ENCODE data around the gene SPRED3.

Gene SPRED3

GRCh38 chr19:38429055-38429810 is 40.7 kb downstream of the SPRED3 start:
- Histone ChIP-seq H3K27me3 (ENCODE audit: insufficient read depth, low read length, poor library complexity, severe bottlenecking) (no peaks in the 10 kb centered on the region), H3K36me3 (ENCODE audit: insufficient read depth, low read length) (no peaks in the 10 kb centered on the region), H3K4me2 (ENCODE audit: low read depth, low read length, poor library complexity, severe bottlenecking) (no peak overlapping the region), H3K9me3 (ENCODE audit: insufficient read depth, low read depth, low read length) (no peaks in the 10 kb centered on the region), H2AFZ (ENCODE audit: low read length) (no peak overlapping the region), H3K4me1 (ENCODE audit: insufficient read depth, low read length, poor library complexity, severe bottlenecking) (peaks cover 19% of the 10 kb centered on the region), H4K20me1 (ENCODE audit: insufficient read depth, low read length, poor library complexity, severe bottlenecking) (no peaks in the 10 kb centered on the region), H3K9ac (ENCODE audit: low read depth, low read length, poor library complexity, severe bottlenecking) (no peak overlapping the region), H3K79me2 (ENCODE audit: insufficient read depth, low read length) (no peaks in the 10 kb centered on the region), H3K4me3 (ENCODE audit: low read length, poor library complexity, severe bottlenecking) (no peak overlapping the region), H3K9me2 (replicated peaks; ENCODE audit: low read depth, low read length) (no peaks in the 10 kb centered on the region), H3F3A (ENCODE audit: low read depth) (no peaks in the 10 kb centered on the region)
- TF ChIP-seq CTCF (conservative IDR thresholded peaks at IDR 0.05; ENCODE audit: low read length) (no peak), EZH2phosphoT487 (IDR thresholded peaks at IDR 0.05; ENCODE audit: borderline replicate concordance) (no peak)

GRCh38 chr19:38429811-38430156 is 41.3 kb downstream of the SPRED3 start:
- Histone ChIP-seq H3K9ac (ENCODE audit: low read depth, low read length, poor library complexity, severe bottlenecking) (no peak overlapping the region), H3K27me3 (ENCODE audit: insufficient read depth, low read length, poor library complexity, severe bottlenecking) (no peaks in the 10 kb centered on the region), H3K4me1 (ENCODE audit: insufficient read depth, low read length, poor library complexity, severe bottlenecking) (peaks cover 19% of the 10 kb centered on the region), H2AFZ (ENCODE audit: low read length) (no peak overlapping the region), H3K36me3 (ENCODE audit: insufficient read depth, low read length) (no peaks in the 10 kb centered on the region), H3K4me2 (ENCODE audit: low read depth, low read length, poor library complexity, severe bottlenecking) (no peak overlapping the region), H3K79me2 (ENCODE audit: insufficient read depth, low read length) (no peaks in the 10 kb centered on the region), H3K4me3 (ENCODE audit: low read length, poor library complexity, severe bottlenecking) (no peak overlapping the region), H3K9me2 (replicated peaks; ENCODE audit: low read depth, low read length) (no peaks in the 10 kb centered on the region), H3F3A (ENCODE audit: low read depth) (no peaks in the 10 kb centered on the region), H3K9me3 (ENCODE audit: insufficient read depth, low read depth, low read length) (no peaks in the 10 kb centered on the region), H4K20me1 (ENCODE audit: insufficient read depth, low read length, poor library complexity, severe bottlenecking) (no peaks in the 10 kb centered on the region)
- TF ChIP-seq CTCF (conservative IDR thresholded peaks at IDR 0.05; ENCODE audit: low read length) (no peak), EZH2phosphoT487 (IDR thresholded peaks at IDR 0.05; ENCODE audit: borderline replicate concordance) (no peak)

- Histone ChIP-seq H3K79me2 (ENCODE audit: insufficient read depth, low read length) (no peaks in the 10 kb centered on the region), H3K4me3 (ENCODE audit: low read length, poor library complexity, severe bottlenecking) (no peak overlapping the region), H3K36me3 (ENCODE audit: insufficient read depth, low read length) (no peaks in the 10 kb centered on the region), H3K9me2 (replicated peaks; ENCODE audit: low read depth, low read length) (no peaks in the 10 kb centered on the region), H3F3A (ENCODE audit: low read depth) (no peaks in the 10 kb centered on the region), H3K9ac (ENCODE audit: low read depth, low read length, poor library complexity, severe bottlenecking) (no peak overlapping the region), H3K9me3 (ENCODE audit: insufficient read depth, low read depth, low read length) (no peaks in the 10 kb centered on the region), H2AFZ (ENCODE audit: low read length) (no peak overlapping the region), H3K27me3 (ENCODE audit: insufficient read depth, low read length, poor library complexity, severe bottlenecking) (no peaks in the 10 kb centered on the region), H4K20me1 (ENCODE audit: insufficient read depth, low read length, poor library complexity, severe bottlenecking) (no peaks in the 10 kb centered on the region), H3K4me2 (ENCODE audit: low read depth, low read length, poor library complexity, severe bottlenecking) (no peak overlapping the region), H3K4me1 (ENCODE audit: insufficient read depth, low read length, poor library complexity, severe bottlenecking) (peaks cover 10% of the 10 kb centered on the region)
- TF ChIP-seq CTCF (conservative IDR thresholded peaks at IDR 0.05; ENCODE audit: low read length) (no peak), EZH2phosphoT487 (IDR thresholded peaks at IDR 0.05; ENCODE audit: borderline replicate concordance) (no peak)
Measured at GRCh38 chr19:38430931-38431330, 42.4 kb downstream of the SPRED3 start.
